GM12878 (cell line): Measurements from ENCODE around the gene CCDC85B. TPM values are rescaled to one million over a fixed set of nuclear protein-coding genes. Genes with fewer than 3 reads are reported as not detected.

ENCODE experiments used
- IKZF1 ChIP-seq: fragments of 450-650 bp; conservative IDR thresholded peaks from 2 replicates; pipeline ENCODE4 v1.6.1; 2017; ENCODE audit warnings: antibody characterized with exemption, mild to moderate bottlenecking
- IKZF2 ChIP-seq, 2 experiments: fragments of 450-650 bp; IDR thresholded peaks; 2 replicates each; pipeline ENCODE4 v1.6.1; 2017; ENCODE audit warnings: mild to moderate bottlenecking in 2 of 2, moderate library complexity in 2 of 2
- NBN ChIP-seq: fragments of 450-650 bp; IDR thresholded peaks from 2 replicates; pipeline ENCODE4 v1.6.1; 2016
- NR2F1 ChIP-seq: fragments of 450-650 bp; conservative IDR thresholded peaks from 2 replicates; pipeline ENCODE4 v1.6.1; 2017; ENCODE audit warnings: mild to moderate bottlenecking
- REST ChIP-seq: IDR thresholded peaks from 2 replicates; pipeline ENCODE4 v1.6.1; 2012; ENCODE audit warnings: mild to moderate bottlenecking, low read depth, low read length
- RFX5 ChIP-seq: IDR thresholded peaks from 2 replicates; pipeline ENCODE4 v1.6.1; 2011; ENCODE audit warnings: low read depth, low read length, improper control_type of control experiment
- SPI1 ChIP-seq: IDR thresholded peaks from 2 replicates; pipeline ENCODE4 v1.6.1; 2011; ENCODE audit warnings: low read depth, mild to moderate bottlenecking, low read length, moderate library complexity, borderline replicate concordance; ENCODE audit not compliant: insufficient read depth
- SREBF1 ChIP-seq: IDR thresholded peaks from 2 replicates; pipeline ENCODE4 v1.6.1; 2012; ENCODE audit warnings: mild to moderate bottlenecking, low read length
- USF1 ChIP-seq: IDR thresholded peaks from 2 replicates; pipeline ENCODE4 v1.6.1; 2011; ENCODE audit warnings: borderline replicate concordance, low read depth, mild to moderate bottlenecking, moderate library complexity, mixed read lengths, low read length; ENCODE audit not compliant: insufficient read depth; ENCODE audit errors: extremely low read length
- ZBTB40 ChIP-seq: fragments of 450-650 bp; IDR thresholded peaks from 2 replicates; pipeline ENCODE4 v1.6.1; 2016; ENCODE audit warnings: mild to moderate bottlenecking, moderate library complexity, borderline replicate concordance
- ZNF24 ChIP-seq: fragments of 450-650 bp; IDR thresholded peaks from 2 replicates; pipeline ENCODE4 v1.6.1; 2017; ENCODE audit warnings: antibody characterized with exemption, mild to moderate bottlenecking
- ZNF384 ChIP-seq: IDR thresholded peaks from 2 replicates; pipeline ENCODE4 v1.6.1; 2012; ENCODE audit warnings: low read depth, mild to moderate bottlenecking, low read length, improper control_type of control experiment, borderline replicate concordance
- polyA plus RNA-seq, 11 experiments: library from polyadenylated mRNA; depleted of rRNA in 4 of 11; unstranded in 6 of 11; stranded (reverse) in 5 of 11; fragments of >200 nt; fragmentation: Nextera tagmentation in 4 of 11; fragmentation: Illumina TruSeq in 1 of 11; extraction: Ambion mirVana in 4 of 11; extraction: Trizol in 1 of 11; gene quantifications; 1 replicate in 1 of 11; 2 replicates in 10 of 11; pipeline versions ENCODE4 v1.2.1 to v1.2.3, GENCODE V29; 2011 to 2016; ENCODE audit warnings: inconsistent platforms in 2 of 11, missing spikeins in 2 of 11, low read depth in 1 of 11
- total RNA-seq, 4 experiments: library from RNA; depleted of rRNA in 3 of 4; stranded (reverse); fragments of >200 nt in 3 of 4; fragmentation: Illumina TruSeq in 1 of 4; extraction: Trizol in 1 of 4; gene quantifications; 2 replicates each; pipeline versions ENCODE4 v1.2.1 to v1.2.3, GENCODE V29; 2013 to 2021

Gene CCDC85B
- total and polyA plus RNA-seq, 10 of the 15 experiments (the other 5 are each of a cell fraction or from before 2014, with no cell fraction given) = 0.32 to 114 (median 49.5) TPM

- peak; percentile 12; the same call in 1 of the 2 replicates for TF ChIP-seq REST
- TF ChIP-seq SREBF1 = no peak
- no peak for TF ChIP-seq USF1
- TF ChIP-seq ZBTB40 = no peak
- TF ChIP-seq RFX5 = 0 out of 2 replicates have a peak, but pooled peaks have one; percentile 10
- no peak for TF ChIP-seq ZNF384
- TF ChIP-seq IKZF1 = peak; percentile 64
- peak; percentile 81 for TF ChIP-seq NR2F1
- no peak for TF ChIP-seq ZNF24
- peak; percentile 54 to 58; a peak in 3 of 4 replicates for TF ChIP-seq IKZF2 (IDR thresholded peaks at IDR 0.05)
- TF ChIP-seq NBN = 0 out of 2 replicates have a peak, but pooled peaks have one; percentile 38
- TF ChIP-seq SPI1 = peak; percentile 71
Measured at GRCh38 chr11:65911682-65912568, 21.5 kb downstream of the CCDC85B start (continued).
